Right lobe of liver (tissue), 4 donors: Measurements from ENCODE around the gene MS4A15.

Experiments used
- POLR2A ChIP-seq: fragments of 450-650 bp; IDR thresholded peaks from one replicate; pipeline ENCODE4 v1.6.1; 2017; ENCODE audit warnings: antibody characterized with exemption, mild to moderate bottlenecking
- TF ChIP-seq, protein P1 (sequence below), 4 donors: fragments of 200-600 bp in 3 of 4; fragments of 450-650 bp in 1 of 4; IDR thresholded peaks; one replicate each; pipeline versions ENCODE4 v1.5.1 to v1.8.0; 2016 to 2022; ENCODE audit warnings: antibody characterized with exemption in 4 of 4, mild to moderate bottlenecking in 2 of 4
- donor health status: DM: no; HTN: no; CAD: no.
- donor health status: DM: no; HTN: no; CAD: no.
- donor health status: DM: no; HTN: yes; CAD: no.

GRCh38 chr11:60825118-60825517 is 68.5 kb downstream of the MS4A15 start:
- TF ChIP-seq, protein P1, sequence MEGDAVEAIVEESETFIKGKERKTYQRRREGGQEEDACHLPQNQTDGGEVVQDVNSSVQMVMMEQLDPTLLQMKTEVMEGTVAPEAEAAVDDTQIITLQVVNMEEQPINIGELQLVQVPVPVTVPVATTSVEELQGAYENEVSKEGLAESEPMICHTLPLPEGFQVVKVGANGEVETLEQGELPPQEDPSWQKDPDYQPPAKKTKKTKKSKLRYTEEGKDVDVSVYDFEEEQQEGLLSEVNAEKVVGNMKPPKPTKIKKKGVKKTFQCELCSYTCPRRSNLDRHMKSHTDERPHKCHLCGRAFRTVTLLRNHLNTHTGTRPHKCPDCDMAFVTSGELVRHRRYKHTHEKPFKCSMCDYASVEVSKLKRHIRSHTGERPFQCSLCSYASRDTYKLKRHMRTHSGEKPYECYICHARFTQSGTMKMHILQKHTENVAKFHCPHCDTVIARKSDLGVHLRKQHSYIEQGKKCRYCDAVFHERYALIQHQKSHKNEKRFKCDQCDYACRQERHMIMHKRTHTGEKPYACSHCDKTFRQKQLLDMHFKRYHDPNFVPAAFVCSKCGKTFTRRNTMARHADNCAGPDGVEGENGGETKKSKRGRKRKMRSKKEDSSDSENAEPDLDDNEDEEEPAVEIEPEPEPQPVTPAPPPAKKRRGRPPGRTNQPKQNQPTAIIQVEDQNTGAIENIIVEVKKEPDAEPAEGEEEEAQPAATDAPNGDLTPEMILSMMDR (IDR thresholded peaks at IDR 0.05): no peak
- no peak for TF ChIP-seq POLR2A
